Dermis blood vessel endothelial cell (primary cell): ENCODE results near the gene IARS2. TPM values are rescaled to one million over a fixed set of nuclear protein-coding genes. Genes with fewer than 3 reads are reported as not detected.
"Not testable (repeated sequence)": the region's sequence is repeated elsewhere in the genome, so short reads cannot be mapped to it uniquely, and the experiment has no call there.

Source experiments
- DNase-seq: peaks from one replicate; pipeline ENCODE4 v3.0.0; 2010
- total RNA-seq: library from RNA; depleted of rRNA; stranded (reverse); fragments of >200 nt; gene quantifications from 2 replicates; pipeline ENCODE4 v1.2.3, GENCODE V29; 2014

IARS2 gene
- total RNA-seq, 1 donor from 2014 or later, result 89.2 TPM

DNA sequence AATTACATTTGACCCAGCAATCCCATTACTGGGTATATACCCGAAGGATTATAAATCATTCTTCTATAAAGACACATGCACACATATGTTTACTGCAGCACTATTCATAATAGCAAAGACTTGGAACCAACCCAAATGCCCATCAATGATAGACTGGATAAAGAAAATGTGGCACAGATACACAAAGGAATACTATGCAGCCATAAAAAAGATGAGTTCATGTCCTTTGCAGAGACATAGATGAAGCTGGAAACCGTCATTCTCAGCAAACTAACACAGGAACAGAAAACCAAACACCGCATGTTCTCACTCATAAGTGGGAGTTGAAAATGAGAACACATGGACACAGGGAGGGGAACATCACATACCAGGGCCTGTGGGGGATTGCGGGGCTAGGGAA is 76.0 kb downstream of the IARS2 start:
- not testable (repeated sequence) for DNase-seq

DNA sequence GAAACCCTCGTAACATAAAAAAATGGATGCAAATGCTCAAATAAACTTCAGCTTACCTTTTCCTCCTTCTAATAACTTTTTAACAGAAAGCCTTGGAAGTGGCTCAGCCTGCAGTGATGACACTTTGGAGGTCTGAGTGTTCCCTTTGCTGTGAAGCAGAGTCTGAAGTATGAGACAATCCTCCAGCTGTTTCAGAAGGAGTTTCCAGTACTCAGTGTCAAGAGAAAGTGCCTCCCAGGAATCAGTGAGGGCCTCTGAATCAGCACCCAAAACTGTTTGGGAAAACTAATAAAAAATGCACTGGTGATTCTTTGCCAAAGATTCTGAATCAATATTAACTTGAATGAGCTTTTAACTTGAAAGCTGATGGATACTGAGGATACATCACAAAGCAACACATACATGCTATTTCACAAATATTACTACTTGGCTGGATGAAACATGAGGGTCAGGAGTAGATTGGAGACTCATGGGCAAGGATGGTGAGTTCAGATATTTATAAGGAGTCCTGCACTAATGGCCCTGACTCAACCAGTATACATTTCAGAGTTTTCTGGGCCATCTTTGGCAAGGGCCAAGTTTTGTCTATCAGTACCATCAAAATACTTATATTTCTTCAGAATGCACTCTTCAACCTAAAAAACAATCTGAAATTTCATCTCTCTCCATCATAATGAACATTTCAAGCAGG is 77.0 kb downstream of the IARS2 start:
- no peak for DNase-seq

DNA sequence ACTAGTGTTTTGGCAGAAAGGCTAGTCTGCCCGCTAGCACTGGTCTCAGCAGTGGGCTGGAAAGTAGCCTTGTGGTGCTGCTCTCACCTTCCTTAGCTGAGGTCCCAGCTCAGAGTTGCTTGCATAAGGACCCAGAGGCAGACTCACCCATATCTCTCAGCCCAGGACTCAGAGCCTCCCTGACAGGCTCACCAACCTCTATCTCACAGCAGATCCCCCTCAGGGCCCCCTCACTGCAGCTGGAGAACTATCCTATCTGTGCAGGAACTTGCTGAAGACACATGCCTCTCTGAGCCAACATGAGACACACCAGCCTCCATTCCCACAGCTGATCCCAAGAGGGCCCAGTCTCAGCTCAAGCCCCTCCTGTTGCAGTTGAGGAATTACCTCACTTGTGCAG is 82.6 kb downstream of the IARS2 start:
- DNase-seq, result no peak

DNA sequence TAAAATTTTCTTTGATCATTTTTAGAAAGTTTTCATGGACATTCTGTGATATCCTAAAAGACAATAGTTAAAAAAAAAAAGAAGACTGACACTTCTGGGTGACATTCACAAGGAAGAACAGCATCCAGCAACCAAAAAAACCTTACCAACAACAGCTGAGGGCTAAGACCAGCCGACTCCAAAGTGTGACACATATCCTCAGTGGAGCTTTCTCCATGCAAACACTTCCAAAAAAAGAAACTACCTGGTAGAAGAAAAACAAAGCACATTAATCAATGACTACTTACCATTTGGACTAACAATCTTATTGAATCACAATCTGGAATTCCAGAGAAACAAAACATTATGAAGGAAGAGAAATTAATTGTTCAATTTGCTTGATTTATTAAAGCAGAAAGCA is 88.2 kb downstream of the IARS2 start:
- DNase-seq, result peak; percentile 65

DNA sequence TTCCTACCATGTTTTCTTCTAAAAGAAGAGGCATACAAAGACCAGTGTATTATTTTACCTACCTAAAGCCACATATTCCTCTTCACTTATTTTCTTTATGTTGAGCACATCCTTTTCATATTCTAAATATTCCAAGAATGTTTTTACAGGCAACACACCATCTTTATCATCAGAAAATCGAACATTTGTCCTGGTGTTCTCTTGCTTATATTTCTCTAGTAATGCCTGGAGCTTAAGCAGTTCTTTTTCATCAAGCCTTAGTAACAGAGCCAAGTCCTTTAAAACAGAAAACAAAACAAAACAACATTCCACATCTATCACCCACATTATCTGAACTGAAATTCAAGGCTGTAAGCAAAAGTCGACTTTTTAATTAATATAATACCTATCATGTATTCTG is 88.7 kb downstream of the IARS2 start:
- DNase-seq, result no peak

DNA sequence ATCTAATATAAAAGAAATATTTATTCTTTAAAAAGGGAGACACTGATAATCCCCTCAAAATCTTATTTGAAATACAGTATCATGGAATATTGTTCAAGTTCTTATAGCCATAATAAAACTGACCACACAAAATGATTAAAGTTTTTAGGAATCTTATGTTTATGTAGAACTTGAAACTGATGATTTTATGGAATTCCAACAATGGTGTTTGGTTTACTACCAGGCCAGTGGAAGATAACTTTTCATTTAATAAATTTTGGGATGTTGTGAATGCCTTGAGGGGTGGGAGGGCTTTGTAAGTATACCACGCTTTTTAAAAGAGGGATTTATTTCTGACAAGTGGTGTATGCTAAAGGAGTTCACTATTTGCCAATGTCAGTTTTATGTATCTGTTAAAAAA is 90.6 kb downstream of the IARS2 start:
- DNase-seq, result no peak

DNA sequence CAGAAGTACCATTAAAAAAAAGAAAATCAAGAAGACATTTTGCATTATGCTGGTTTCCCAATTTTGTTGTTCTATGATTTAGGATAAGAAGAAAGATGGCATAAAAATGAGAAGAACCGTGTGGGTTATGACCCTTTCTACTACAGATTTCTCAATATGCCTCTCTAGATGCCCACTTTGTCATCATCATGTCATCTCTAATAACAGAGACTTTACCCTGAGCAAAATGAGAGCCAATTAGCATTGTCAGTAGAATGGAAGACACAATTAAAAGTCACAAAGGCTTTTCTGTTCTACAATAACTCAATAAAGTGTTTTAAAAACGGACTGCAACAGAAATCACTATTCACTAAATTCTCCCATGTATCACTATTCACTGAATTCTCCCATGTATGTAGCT is 92.8 kb downstream of the IARS2 start:
- no peak for DNase-seq

DNA sequence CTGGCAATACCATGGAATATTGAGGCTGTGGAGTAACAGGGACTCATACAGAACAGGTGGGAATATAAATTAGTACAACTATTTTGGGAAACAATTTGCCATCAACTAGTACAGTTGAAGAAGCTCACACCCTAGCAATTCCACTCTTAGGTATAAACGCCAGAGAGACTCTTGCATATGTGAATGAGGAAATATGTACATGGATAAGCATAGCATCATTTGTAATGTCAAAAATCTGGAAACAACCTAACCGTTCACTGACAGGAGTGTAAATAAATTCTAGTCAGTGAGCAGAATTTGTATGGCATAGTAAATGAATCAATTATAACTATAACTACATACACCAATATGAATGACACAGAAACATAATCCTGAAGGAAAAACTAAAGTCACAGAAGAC is 94.6 kb downstream of the IARS2 start:
- no peak for DNase-seq

DNA sequence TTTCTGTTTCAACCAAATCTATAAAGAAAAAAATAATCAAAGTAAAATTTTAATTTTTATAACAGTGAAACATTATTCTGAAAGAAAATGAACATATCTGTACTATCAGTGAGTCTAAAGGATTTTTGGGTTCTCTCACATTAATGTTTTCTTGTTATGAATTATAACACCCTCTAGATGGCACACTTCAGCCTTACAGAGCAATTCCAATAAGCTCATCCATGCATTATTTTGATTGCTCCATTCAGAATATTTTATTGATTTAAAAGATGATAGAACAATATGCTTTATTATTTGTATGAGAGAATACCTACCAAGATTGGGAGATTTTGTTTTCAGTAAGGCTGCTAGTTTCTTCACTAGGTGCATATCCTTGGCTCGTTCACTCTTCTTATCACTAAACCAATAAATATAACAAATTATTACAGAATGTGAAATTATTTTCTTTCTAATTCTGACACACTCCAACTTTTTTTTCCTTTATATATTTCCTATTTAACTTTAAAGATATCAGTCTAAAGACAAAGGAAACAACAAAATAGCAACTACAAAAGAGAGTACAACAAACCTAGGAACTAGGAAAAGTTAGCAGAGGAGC is 95.9 kb downstream of the IARS2 start:
- peak; percentile 60 for DNase-seq

DNA sequence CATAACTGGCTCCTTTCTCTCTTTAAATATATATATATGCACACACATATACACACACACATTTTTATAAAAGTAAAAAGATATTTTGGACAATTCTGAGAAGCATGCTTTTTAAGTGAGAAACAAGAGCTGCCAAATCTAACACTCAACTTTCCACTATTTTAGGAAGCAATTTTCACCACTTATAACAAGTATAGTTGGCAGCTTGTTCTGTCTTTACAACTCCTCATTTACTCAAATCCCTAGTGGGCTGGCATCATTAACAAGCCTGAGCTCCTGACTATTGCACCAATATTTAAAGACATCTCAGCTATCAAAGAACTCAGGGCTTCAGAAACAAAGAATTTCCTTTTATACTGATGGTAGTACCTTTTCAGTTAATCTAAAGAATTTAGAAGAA is 101.8 kb downstream of the IARS2 start:
- no peak for DNase-seq

Other genes starting within 250 kb of the IARS2 start
- gene SLC30A10, start 165.6 kb upstream of the IARS2 start, total RNA-seq, result not detected in 2 replicates
- gene EPRS1, start 47.6 kb upstream of the IARS2 start, total RNA-seq, result 101 and 154 TPM in 2 replicates
- 37.3 and 42.4 TPM in 2 replicates for gene BPNT1, start 4.3 kb upstream of the IARS2 start, total RNA-seq
- gene RAB3GAP2, start 178.3 kb downstream of the IARS2 start, total RNA-seq, result 38.6 and 40.8 TPM in 2 replicates